AG04449 (cell line): ENCODE data around the gene HOXC5.
A peak's percentile ranks its signal among the peaks of the same experiment; 100 is the strongest.

Experiments used
- CTCF ChIA-PET: fragments of 350-600 bp; formaldehyde crosslinking; extraction: SDS; loops from one replicate; lab custom pipeline; 2021; ENCODE audit warnings: antibody characterized with exemption; lab: Yijun Ruan, JAX
- POLR2A ChIA-PET: fragments of 400-600, 350-600 bp; formaldehyde crosslinking; extraction: SDS; loops from one replicate; lab custom pipeline; 2020; ENCODE audit warnings: antibody characterized with exemption, inconsistent platforms; lab: Yijun Ruan, JAX
- DNase-seq: peaks from one replicate; pipeline ENCODE4 v3.0.0-alpha.2; 2010; ENCODE audit warnings: low read depth, low spot score
- H3K4me3 ChIP-seq: 2 replicates; pipeline ENCODE4 v1.5.1; 2011; ENCODE audit warnings: low read depth, mild to moderate bottlenecking, control low read depth, low read length
- TF ChIP-seq, protein P1 (sequence below): IDR thresholded peaks from one replicate; pipeline ENCODE4 v1.5.1; 2011; ENCODE audit warnings: mild to moderate bottlenecking, moderate library complexity, low read length, control low read depth, inconsistent platforms; ENCODE audit not compliant: insufficient read depth; ENCODE audit errors: missing control alignments

HOXC5 gene

DNA sequence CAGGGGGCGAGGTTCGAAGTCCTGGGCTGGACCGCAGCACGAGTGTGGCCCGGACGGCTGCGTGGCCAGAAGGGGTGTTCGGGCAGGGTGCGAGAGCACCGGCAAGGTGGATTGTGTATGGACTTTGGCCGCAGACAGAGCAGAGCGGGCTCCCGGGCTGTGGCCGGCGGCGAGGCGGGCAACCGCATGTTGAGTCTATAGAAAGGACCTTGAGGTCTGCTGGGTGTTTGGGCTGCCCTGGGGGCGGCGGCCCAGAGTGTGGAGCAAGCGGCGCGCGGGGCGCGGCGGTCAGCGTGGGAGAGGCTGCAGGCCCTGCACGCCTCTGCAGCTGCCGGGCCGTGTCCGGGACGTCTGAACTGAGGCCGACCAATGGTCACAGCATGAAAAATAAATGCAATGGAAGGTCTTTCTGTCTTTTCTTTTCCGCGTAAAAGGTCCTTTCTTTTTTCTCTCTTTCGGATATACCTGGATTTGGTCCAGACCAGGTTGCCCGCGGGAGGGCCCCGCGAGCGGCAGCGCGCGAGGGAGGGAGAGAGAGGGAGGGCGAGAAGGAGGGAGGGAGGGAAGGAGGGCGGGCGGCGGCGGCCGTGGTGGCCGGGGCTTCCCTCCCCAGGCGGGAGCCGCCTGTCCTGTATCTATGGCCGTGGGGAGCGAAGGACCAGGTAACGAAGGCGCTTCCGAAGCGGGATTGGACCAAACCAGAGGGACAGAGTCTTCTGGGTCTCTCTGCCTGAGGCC lies 38.4 kb upstream of the HOXC5 start:
- no peak for DNase-seq
- CTCF ChIA-PET: interaction anchor here (1.3 to 20.0 kb wide), 10 partner anchors 8 to 220 kb away, joined by 4 to 756 read pairs (median 42); partner anchors contain the start of genes HOXC10 and HOXC8
- TF ChIP-seq, protein P1, sequence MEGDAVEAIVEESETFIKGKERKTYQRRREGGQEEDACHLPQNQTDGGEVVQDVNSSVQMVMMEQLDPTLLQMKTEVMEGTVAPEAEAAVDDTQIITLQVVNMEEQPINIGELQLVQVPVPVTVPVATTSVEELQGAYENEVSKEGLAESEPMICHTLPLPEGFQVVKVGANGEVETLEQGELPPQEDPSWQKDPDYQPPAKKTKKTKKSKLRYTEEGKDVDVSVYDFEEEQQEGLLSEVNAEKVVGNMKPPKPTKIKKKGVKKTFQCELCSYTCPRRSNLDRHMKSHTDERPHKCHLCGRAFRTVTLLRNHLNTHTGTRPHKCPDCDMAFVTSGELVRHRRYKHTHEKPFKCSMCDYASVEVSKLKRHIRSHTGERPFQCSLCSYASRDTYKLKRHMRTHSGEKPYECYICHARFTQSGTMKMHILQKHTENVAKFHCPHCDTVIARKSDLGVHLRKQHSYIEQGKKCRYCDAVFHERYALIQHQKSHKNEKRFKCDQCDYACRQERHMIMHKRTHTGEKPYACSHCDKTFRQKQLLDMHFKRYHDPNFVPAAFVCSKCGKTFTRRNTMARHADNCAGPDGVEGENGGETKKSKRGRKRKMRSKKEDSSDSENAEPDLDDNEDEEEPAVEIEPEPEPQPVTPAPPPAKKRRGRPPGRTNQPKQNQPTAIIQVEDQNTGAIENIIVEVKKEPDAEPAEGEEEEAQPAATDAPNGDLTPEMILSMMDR: no peak
- peak overlapping the region; percentile 96 for H3K4me3 ChIP-seq
- POLR2A ChIA-PET: interaction anchor here (0.6 to 3.8 kb wide), 5 partner anchors 9 to 228 kb away, joined by 3 to 20 read pairs (median 3); partner anchors contain the start of genes HOXC10 and HOXC8

GRCh38 chr12:53995002-53995377 lies 37.9 kb upstream of the HOXC5 start:
- H3K4me3 ChIP-seq: peak overlapping the region; percentile 96
- CTCF ChIA-PET: interaction anchor here (1.3 to 20.0 kb wide), 7 partner anchors 8 to 220 kb away, joined by 4 to 756 read pairs (median 6); partner anchors contain the start of genes HOXC10 and HOXC8
- TF ChIP-seq, protein P1: no peak
- DNase-seq: no peak
- POLR2A ChIA-PET: interaction anchor here (0.6 to 2.5 kb wide), 7 partner anchors 8 to 227 kb away, joined by 3 to 12 read pairs (median 4); partner anchors contain the start of gene HOXC10

- POLR2A ChIA-PET: interaction anchor here (0.8 to 2.5 kb wide), 9 partner anchors 8 to 227 kb away, joined by 3 to 12 read pairs (median 4); partner anchors contain the start of gene HOXC10
- CTCF ChIA-PET: interaction anchor here (1.0 to 20.0 kb wide), 8 partner anchors 9 to 219 kb away, joined by 4 to 756 read pairs (median 6); partner anchors contain the start of genes HOXC10 and HOXC8
- TF ChIP-seq, protein P1: no peak
- DNase-seq: no peak
- H3K4me3 ChIP-seq: peak overlapping the region; percentile 96
Measured at GRCh38 chr12:53995378-53996239, 37.2 kb upstream of the HOXC5 start.

DNA sequence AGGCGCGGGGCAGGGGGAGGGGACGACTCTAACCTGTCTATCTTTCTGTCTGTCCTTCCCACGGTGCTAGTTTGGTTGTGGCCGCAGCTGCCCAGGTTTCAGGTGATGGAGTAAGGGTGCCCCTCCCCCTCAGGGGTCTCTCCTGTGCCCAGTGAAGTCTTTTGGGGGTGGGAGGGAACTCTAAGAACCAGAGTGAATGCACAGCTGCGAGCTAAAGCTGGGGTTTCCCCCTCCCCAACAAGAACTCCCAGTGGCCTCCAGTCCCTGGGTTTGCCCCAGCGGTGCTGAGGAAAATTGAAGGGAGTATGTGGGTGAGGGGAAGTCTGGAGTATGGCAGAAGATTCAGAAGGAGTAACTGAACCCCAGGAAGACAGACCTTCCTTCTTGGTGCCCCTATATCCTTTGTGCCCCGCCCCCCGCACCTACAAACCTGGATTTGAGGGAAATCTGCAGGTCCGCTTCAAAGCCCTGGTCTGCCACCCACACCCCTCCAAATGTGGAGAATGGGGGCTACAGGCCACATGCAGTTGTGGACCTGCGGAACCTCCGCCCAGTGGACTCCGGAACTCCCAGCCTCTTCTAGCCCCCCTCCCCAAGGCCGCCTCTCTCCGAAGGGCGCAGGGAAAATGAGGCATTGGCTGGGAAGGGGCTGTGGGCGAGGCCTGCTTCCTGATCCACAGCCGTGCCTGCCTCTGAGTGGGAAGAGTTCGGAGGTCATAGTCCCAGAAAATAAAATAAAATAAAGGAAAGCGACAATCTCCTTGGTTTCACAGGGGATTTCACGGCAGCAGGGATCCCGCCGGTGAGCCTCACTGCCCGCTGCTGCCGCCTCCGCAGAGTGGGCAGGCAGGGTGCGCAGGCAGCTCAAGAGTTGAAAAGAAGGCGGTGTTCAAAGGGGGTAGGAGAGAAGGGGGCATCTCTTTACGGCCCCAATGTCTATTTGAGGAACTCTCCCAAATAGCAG lies 36.3 kb upstream of the HOXC5 start:
- POLR2A ChIA-PET: interaction anchor here (0.8 to 2.5 kb wide), 8 partner anchors 7 to 21 kb away, joined by 3 to 12 read pairs (median 4); partner anchors contain the start of genes HOXC10 and HOXC8
- TF ChIP-seq, protein P1: no peak
- peak overlapping the region; percentile 96 for H3K4me3 ChIP-seq
- DNase-seq: no peak
- CTCF ChIA-PET: interaction anchor here (0.9 to 20.0 kb wide), 8 partner anchors 9 to 218 kb away, joined by 5 to 756 read pairs (median 57); partner anchors contain the start of genes HOXC10, HOXC8 and SMUG1
